ENCODE data around the gene MAD1L1.

DNA sequence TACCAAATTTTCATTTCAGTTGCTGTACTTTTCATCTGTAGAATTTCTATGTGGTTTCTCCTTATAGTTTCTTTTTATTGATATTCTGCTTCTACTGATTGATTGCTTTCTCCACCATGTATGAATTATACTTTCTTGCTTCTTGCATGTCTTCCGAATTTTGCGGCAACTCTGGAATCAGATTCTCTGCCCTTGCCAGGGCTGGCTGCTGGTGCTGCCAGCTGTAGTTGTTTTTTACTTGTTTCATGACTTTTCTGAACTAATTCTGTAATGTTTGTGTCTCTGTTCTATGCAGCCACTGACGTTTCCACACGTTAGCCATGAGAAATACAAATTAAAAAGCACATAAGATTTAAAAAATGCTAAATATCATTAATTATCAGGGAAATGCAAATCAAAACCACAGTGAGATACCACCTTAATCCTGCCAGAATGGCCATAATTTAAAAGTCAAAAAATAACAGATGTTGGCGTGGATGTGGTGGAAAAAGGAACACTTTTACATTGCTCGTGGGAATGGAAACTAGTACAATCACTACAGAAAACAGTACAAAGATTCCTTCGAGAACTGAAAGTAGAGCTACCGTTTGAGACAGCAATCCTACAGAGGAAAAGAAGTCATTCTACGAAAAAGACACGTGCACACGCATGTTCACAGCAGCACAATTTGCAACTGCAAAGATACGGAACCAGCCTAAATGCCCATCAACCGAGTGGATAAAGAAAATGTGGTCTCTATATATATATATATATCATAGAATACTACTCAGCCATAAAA is 51.5 kb downstream of the MAD1L1 start:
- TF ChIP-seq TBP (IDR thresholded peaks at IDR 0.05; ENCODE audit: low read depth, low read length) (no peak), CEBPB (IDR thresholded peaks at IDR 0.05; ENCODE audit: low read depth, low read length) (no peak), MAFK (IDR thresholded peaks at IDR 0.05; ENCODE audit: low read depth, low read length) (no peak), SAP30 (IDR thresholded peaks at IDR 0.05; ENCODE audit: insufficient read depth, insufficient replicate concordance, low read length) (no peak), CBX5 (IDR thresholded peaks at IDR 0.05; ENCODE audit: low read depth, low read length) (no peak), YY1 (IDR thresholded peaks at IDR 0.05; ENCODE audit: low read depth, low read length) (no peak)
- TF ChIP-seq, protein P1, sequence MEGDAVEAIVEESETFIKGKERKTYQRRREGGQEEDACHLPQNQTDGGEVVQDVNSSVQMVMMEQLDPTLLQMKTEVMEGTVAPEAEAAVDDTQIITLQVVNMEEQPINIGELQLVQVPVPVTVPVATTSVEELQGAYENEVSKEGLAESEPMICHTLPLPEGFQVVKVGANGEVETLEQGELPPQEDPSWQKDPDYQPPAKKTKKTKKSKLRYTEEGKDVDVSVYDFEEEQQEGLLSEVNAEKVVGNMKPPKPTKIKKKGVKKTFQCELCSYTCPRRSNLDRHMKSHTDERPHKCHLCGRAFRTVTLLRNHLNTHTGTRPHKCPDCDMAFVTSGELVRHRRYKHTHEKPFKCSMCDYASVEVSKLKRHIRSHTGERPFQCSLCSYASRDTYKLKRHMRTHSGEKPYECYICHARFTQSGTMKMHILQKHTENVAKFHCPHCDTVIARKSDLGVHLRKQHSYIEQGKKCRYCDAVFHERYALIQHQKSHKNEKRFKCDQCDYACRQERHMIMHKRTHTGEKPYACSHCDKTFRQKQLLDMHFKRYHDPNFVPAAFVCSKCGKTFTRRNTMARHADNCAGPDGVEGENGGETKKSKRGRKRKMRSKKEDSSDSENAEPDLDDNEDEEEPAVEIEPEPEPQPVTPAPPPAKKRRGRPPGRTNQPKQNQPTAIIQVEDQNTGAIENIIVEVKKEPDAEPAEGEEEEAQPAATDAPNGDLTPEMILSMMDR (IDR thresholded peaks at IDR 0.05; ENCODE audit: control extremely low read depth in 1 of 3, insufficient read depth in 1 of 3, low read depth in 1 of 3, low read length in 3 of 3), result no peak
- TF ChIP-seq, protein P2, sequence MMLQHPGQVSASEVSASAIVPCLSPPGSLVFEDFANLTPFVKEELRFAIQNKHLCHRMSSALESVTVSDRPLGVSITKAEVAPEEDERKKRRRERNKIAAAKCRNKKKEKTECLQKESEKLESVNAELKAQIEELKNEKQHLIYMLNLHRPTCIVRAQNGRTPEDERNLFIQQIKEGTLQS (IDR thresholded peaks at IDR 0.05; ENCODE audit: insufficient read depth, low read depth, low read length), result no peak
